IMR-90 (cell line): ENCODE results near the gene LAMA2. TPM values are rescaled to one million over a fixed set of nuclear protein-coding genes. Genes with fewer than 3 reads are reported as not detected.

Source experiments
- ATAC-seq: fragments of 200-7000 bp; cut with Tn5 transposase; 2 replicates; pipeline ENCODE4 v1.9.1; 2020; ENCODE audit warnings: low read depth, mild to moderate bottlenecking, moderate library complexity
- BruUV-seq: library from RNA; stranded (reverse); fragments of 400-500 nt; replicated peaks from 2 replicates; lab custom pipeline; 2021; lab: Mats Ljungman, UMichigan
- CTCF ChIA-PET: fragments of 300-600 bp; formaldehyde crosslinking; extraction: SDS; loops from one replicate; lab custom pipeline; 2021; ENCODE audit warnings: antibody characterized with exemption; lab: Yijun Ruan, JAX
- POLR2A ChIA-PET: fragments of 300-600 bp; sonication (Branson Sonifier 250); formaldehyde crosslinking; loops from one replicate; lab custom pipeline; 2022; ENCODE audit warnings: antibody characterized with exemption; ENCODE audit not compliant: unreplicated experiment; lab: Charles Lee
- DNase-seq: peaks from one replicate; pipeline ENCODE4 v3.0.0; 2013
- H2AFZ ChIP-seq: replicated peaks from 2 replicates; pipeline ENCODE3; 2013; ENCODE audit warnings: low read length, mild to moderate bottlenecking; ENCODE audit not compliant: poor library complexity
- H2AK5ac ChIP-seq: 2 replicates; pipeline ENCODE4 v1.6.1; 2013; ENCODE audit warnings: low read depth, low read length, inconsistent platforms
- H2AK9ac ChIP-seq: replicated peaks from 2 replicates; pipeline ENCODE3; 2013; ENCODE audit warnings: mild to moderate bottlenecking, low read depth, low read length, moderate library complexity; ENCODE audit not compliant: poor library complexity
- H2BK120ac ChIP-seq: 2 replicates; pipeline ENCODE4 v1.6.1; 2013; ENCODE audit warnings: low read depth, low read length, inconsistent platforms
- H2BK15ac ChIP-seq: 3 replicates; pipeline ENCODE4 v1.6.1; 2013; ENCODE audit warnings: low read depth, low read length, inconsistent platforms
- H2BK20ac ChIP-seq: 2 replicates; pipeline ENCODE4 v1.6.1; 2013; ENCODE audit warnings: low read depth, mild to moderate bottlenecking, inconsistent platforms, low read length, moderate library complexity
- H2BK5ac ChIP-seq: 2 replicates; pipeline ENCODE4 v1.6.1; 2013; ENCODE audit warnings: mild to moderate bottlenecking, low read depth, low read length, inconsistent platforms; ENCODE audit not compliant: poor library complexity, severe bottlenecking
- H3K14ac ChIP-seq: replicated peaks from 2 replicates; pipeline ENCODE4 v1.6.1; 2013; ENCODE audit warnings: low read depth, low read length, inconsistent platforms
- H3K18ac ChIP-seq: 2 replicates; pipeline ENCODE4 v1.6.1; 2013; ENCODE audit warnings: low read depth, low read length, control low read depth
- H3K23ac ChIP-seq: 2 replicates; pipeline ENCODE4 v1.6.1; 2013; ENCODE audit warnings: low read depth, low read length, inconsistent platforms
- H3K27ac ChIP-seq: 2 replicates; pipeline ENCODE4 v1.5.1; 2013; ENCODE audit warnings: mild to moderate bottlenecking, control low read depth, low read length; ENCODE audit not compliant: insufficient read depth
- H3K27me3 ChIP-seq: 2 replicates; pipeline ENCODE4 v1.6.1; 2013; ENCODE audit warnings: low read length; ENCODE audit not compliant: control insufficient read depth, insufficient read depth
- H3K36me3 ChIP-seq: 2 replicates; pipeline ENCODE4 v1.6.1; 2013; ENCODE audit warnings: low read length, mixed read lengths; ENCODE audit not compliant: control insufficient read depth, insufficient read depth
- H3K4ac ChIP-seq: 2 replicates; pipeline ENCODE4 v1.6.1; 2013; ENCODE audit warnings: low read depth, low read length, inconsistent platforms
- H3K4me1 ChIP-seq: 2 replicates; pipeline ENCODE4 v1.6.1; 2013; ENCODE audit warnings: low read length, mixed read lengths; ENCODE audit not compliant: control insufficient read depth, insufficient read depth
- H3K4me2 ChIP-seq: 2 replicates; pipeline ENCODE4 v1.6.1; 2013; ENCODE audit warnings: low read depth, mild to moderate bottlenecking, control low read depth, low read length, moderate library complexity
- H3K4me3 ChIP-seq: 2 replicates; pipeline ENCODE4 v1.5.1; 2013; ENCODE audit warnings: low read depth, mild to moderate bottlenecking, control low read depth, low read length, moderate library complexity; ENCODE audit not compliant: insufficient read depth
- H3K56ac ChIP-seq: 2 replicates; pipeline ENCODE4 v1.6.1; 2013; ENCODE audit warnings: low read length, inconsistent platforms; ENCODE audit not compliant: insufficient read depth; ENCODE audit errors: extremely low read depth
- H3K79me1 ChIP-seq, 2 experiments: 2 replicates each; pipeline ENCODE4 v1.6.1; 2013; ENCODE audit warnings: low read length in 2 of 2, inconsistent platforms in 1 of 2, low read depth in 1 of 2
- H3K9ac ChIP-seq: 2 replicates; pipeline ENCODE4 v1.6.1; 2013; ENCODE audit warnings: low read depth, low read length, control low read depth
- H3K9me1 ChIP-seq: 2 replicates; pipeline ENCODE4 v1.6.1; 2013; ENCODE audit warnings: low read length, inconsistent platforms; ENCODE audit not compliant: insufficient read depth
- H3K9me3 ChIP-seq: 2 replicates; pipeline ENCODE4 v1.6.1; 2013; ENCODE audit warnings: low read length; ENCODE audit not compliant: control insufficient read depth, insufficient read depth
- H4K20me1 ChIP-seq: 2 replicates; pipeline ENCODE4 v1.6.1; 2013; ENCODE audit warnings: low read length, inconsistent platforms; ENCODE audit not compliant: insufficient read depth
- H4K5ac ChIP-seq: 2 replicates; pipeline ENCODE4 v1.6.1; 2013; ENCODE audit warnings: mild to moderate bottlenecking, low read depth, low read length, control low read depth
- H4K8ac ChIP-seq, 2 experiments: 2 replicates each; pipeline ENCODE4 v1.6.1; 2013; ENCODE audit warnings: low read depth in 2 of 2, low read length in 2 of 2, control low read depth in 1 of 2, inconsistent platforms in 1 of 2
- H4K91ac ChIP-seq: 2 replicates; pipeline ENCODE4 v1.6.1; 2013; ENCODE audit warnings: low read depth, low read length, inconsistent platforms; ENCODE audit not compliant: insufficient read depth
- CHD1 ChIP-seq: IDR thresholded peaks from 2 replicates; pipeline ENCODE4 v1.6.1; 2012; ENCODE audit warnings: low read depth, low read length, improper control_type of control experiment
- FOS ChIP-seq: fragments of 150-350 bp; IDR thresholded peaks from 2 replicates; pipeline ENCODE4 v1.6.1; 2016; ENCODE audit warnings: low read depth, low read length
- MAZ ChIP-seq: IDR thresholded peaks from 2 replicates; pipeline ENCODE4 v1.6.1; 2012; ENCODE audit warnings: low read depth, mild to moderate bottlenecking, low read length, improper control_type of control experiment, moderate library complexity, borderline replicate concordance
- POLR2A ChIP-seq: IDR thresholded peaks from 2 replicates; pipeline ENCODE4 v1.6.1; 2012; ENCODE audit warnings: mild to moderate bottlenecking, low read depth, low read length
- RCOR1 ChIP-seq: IDR thresholded peaks from 2 replicates; pipeline ENCODE4 v1.6.1; 2012; ENCODE audit warnings: mild to moderate bottlenecking, low read length, improper control_type of control experiment; ENCODE audit not compliant: insufficient replicate concordance
- RFX5 ChIP-seq: IDR thresholded peaks from 2 replicates; pipeline ENCODE4 v1.8.0; 2012; ENCODE audit warnings: low read depth, mild to moderate bottlenecking, low read length, moderate library complexity
- SMC3 ChIP-seq: fragments of 150-350 bp; IDR thresholded peaks from 2 replicates; pipeline ENCODE4 v1.6.1; 2016; ENCODE audit warnings: low read depth, mild to moderate bottlenecking, antibody characterized with exemption, low read length, moderate library complexity
- WGBS, 2 experiments: methylation state at CpG; one replicate each; pipeline versions ENCODE4 v1.1.5 to v1.1.7; 2013; ENCODE audit warnings: missing lambda C conversion rate in 2 of 2; ENCODE audit not compliant: insufficient read length in 1 of 2; ENCODE audit errors: extremely low coverage in 2 of 2; 5-methylcytosine and 5-hydroxymethylcytosine counted together
- dilution Hi-C: fragments of 300-500 bp; cut with HindIII; formaldehyde crosslinking; loops from one replicate; pipeline ENCODE4 v1.14.3; 2018; ENCODE audit warnings: low sequenced_read_pairs; ENCODE audit not compliant: unreplicated experiment
- in situ Hi-C: fragments of 300-500 bp; cut with MboI; formaldehyde crosslinking; loops from 3 replicates; pipeline ENCODE4 v1.14.3; 2019; ENCODE audit warnings: low sequenced_read_pairs, inconsistent platforms, mixed read lengths
- intact Hi-C: fragments of 100-400 bp; cut with micrococcal nuclease; formaldehyde crosslinking; loops from 2 replicates; pipeline ENCODE4 v1.10.0; 2022
- polyA plus RNA-seq, 3 experiments: library from polyadenylated mRNA; depleted of rRNA; stranded (reverse); fragments of >200 nt; gene quantifications; 2 replicates each; pipeline ENCODE4 v1.2.3, GENCODE V29; 2012; ENCODE audit warnings: low replicate concordance in 1 of 3
- total RNA-seq: library from RNA; depleted of rRNA; stranded (reverse); fragments of >200 nt; gene quantifications from 2 replicates; pipeline ENCODE4 v1.2.3, GENCODE V29; 2012

Gene LAMA2
- total and polyA plus RNA-seq, 2 of the 4 experiments (the other 2 are of a cell fraction), result 9.9 to 13.3 TPM

DNA sequence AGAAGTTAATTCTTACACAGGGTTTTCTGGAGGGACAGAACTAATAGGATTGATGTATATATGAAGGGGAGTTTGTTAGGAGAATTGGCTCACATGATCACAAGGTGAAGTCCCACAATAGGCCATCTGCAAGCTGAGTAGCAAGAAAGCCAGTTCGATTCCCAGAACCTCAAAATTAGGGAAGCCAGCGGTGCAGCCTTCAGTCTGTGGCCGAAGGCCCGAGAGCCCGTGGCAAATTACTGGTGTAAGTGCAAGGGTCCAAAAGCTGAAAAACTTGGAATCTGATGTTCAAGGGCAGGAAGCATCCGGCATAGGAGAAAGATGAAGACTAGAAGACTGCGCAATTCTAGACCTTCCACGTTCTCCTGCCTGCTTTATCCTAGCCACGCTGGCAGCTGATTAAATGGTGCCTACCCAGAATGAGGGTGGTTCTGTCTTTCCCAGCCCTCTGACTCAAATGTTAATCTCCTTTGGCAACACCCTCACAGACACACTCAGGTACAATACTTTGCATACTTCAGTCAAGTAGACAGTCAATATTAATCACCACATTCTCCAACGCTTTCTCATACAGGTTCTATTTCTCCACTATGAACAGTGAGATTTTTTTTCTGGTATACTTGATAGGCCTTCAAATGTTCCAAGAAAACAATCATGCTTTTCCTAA, 357.0 kb downstream of the LAMA2 start:
- intact Hi-C loops (no loop called here), dilution Hi-C loops (no loop called here), in situ Hi-C loops (loop anchor here (10.0 kb wide), 2 partner anchors 425 to 505 kb away; no protein-coding TSS in a partner anchor)
- Histone ChIP-seq H3K27ac (no peak overlapping the region), H3K18ac (no peak overlapping the region), H3K27me3 (no peaks in the 10 kb centered on the region), H3K14ac (no peak overlapping the region), H3K79me1 (no peaks in the 10 kb centered on the region), H2AFZ (no peak overlapping the region), H3K9me1 (no peaks in the 10 kb centered on the region), H2BK20ac (no peak overlapping the region), H3K9me3 (no peaks in the 10 kb centered on the region), H2BK120ac (no peak overlapping the region), H2AK5ac (no peak overlapping the region), H2AK9ac (no peak overlapping the region), H3K4me2 (no peak overlapping the region), H3K36me3 (no peaks in the 10 kb centered on the region), H3K4me1 (no peaks in the 10 kb centered on the region), H4K8ac (no peak overlapping the region), H3K4ac (no peak overlapping the region), H3K23ac (no peak overlapping the region), H4K20me1 (no peaks in the 10 kb centered on the region), H2BK5ac (no peak overlapping the region), H2BK15ac (no peak overlapping the region), H4K91ac (no peak overlapping the region), H4K5ac (no peak overlapping the region), H3K9ac (no peak overlapping the region), H3K56ac (no peak overlapping the region), H3K4me3 (no peak overlapping the region)
- DNase-seq (no peak), ATAC-seq (no peak)
- CTCF ChIA-PET, result interaction anchor here (0.6 kb wide), 1 partner anchor 117 kb away, joined by 3 read pairs; no protein-coding TSS in a partner anchor
- TF ChIP-seq POLR2A (no peak), MAZ (no peak), SMC3 (no peak), CHD1 (no peak), RFX5 (no peak), FOS (no peak), RCOR1 (no peak)
- BruUV-seq, result no TSS peak
- POLR2A ChIA-PET, result no interaction called here
- 100% methylated on average over 8 of the region's 10 CpGs; no CpG with 5 or more reads in 1 of the 2 experiments for WGBS, 2 experiments
